CD4-positive, alpha-beta T cell (primary cell): ENCODE results near the gene HES2. TPM values are rescaled to one million over a fixed set of nuclear protein-coding genes. Genes with fewer than 3 reads are reported as not detected.
"Not testable (repeated sequence)": the region's sequence is repeated elsewhere in the genome, so short reads cannot be mapped to it uniquely, and the experiment has no call there.

Experiments used
- ATAC-seq: fragments of 200-7000 bp; cut with Tn5 transposase; one replicate; pipeline ENCODE4 v1.10.0; 2022; ENCODE audit warnings: mild to moderate bottlenecking; ENCODE audit not compliant: poor library complexity
- CTCF ChIA-PET: fragments of 350-600 bp; sonication (Branson Sonifier 250); formaldehyde crosslinking; loops from one replicate; lab custom pipeline; 2021; ENCODE audit warnings: antibody characterized with exemption, inconsistent platforms; lab: Charles Lee
- POLR2A ChIA-PET: fragments of 350-600 bp; sonication (Branson Sonifier 250); formaldehyde crosslinking; loops from one replicate; lab custom pipeline; 2021; ENCODE audit warnings: antibody characterized with exemption, inconsistent platforms; lab: Charles Lee
- DNase-seq, 14 experiments: peaks; one replicate each; pipeline ENCODE4 v3.0.0-alpha.2; 2013 to 2020; ENCODE audit warnings: mixed read lengths in 2 of 14
- H3K27ac ChIP-seq, 2 donors: one replicate each; pipeline versions ENCODE4 v1.5.1 to v1.7.0; 2013; ENCODE audit warnings: low read length in 2 of 2, low read depth in 1 of 2, mild to moderate bottlenecking in 1 of 2
- H3K27me3 ChIP-seq, 2 experiments: 1 replicate in 1 of 2; 2 replicates in 1 of 2; pipeline versions ENCODE4 v1.6.1 to v1.7.0; 2013; ENCODE audit warnings: low read length in 2 of 2, control low read depth in 1 of 2, mild to moderate bottlenecking in 1 of 2, moderate library complexity in 1 of 2; ENCODE audit not compliant: insufficient read depth in 2 of 2, control insufficient read depth in 1 of 2
- H3K36me3 ChIP-seq: one replicate; pipeline ENCODE4 v1.6.1; 2013; ENCODE audit warnings: low read length, control low read depth; ENCODE audit not compliant: insufficient read depth
- H3K4me1 ChIP-seq: one replicate; pipeline ENCODE4 v1.6.1; 2013; ENCODE audit warnings: low read length, control low read depth; ENCODE audit not compliant: insufficient read depth
- H3K4me3 ChIP-seq: one replicate; pipeline ENCODE4 v1.5.1; 2013; ENCODE audit warnings: mild to moderate bottlenecking, low read length, moderate library complexity
- H3K9me3 ChIP-seq, 2 experiments: 1 replicate in 1 of 2; 2 replicates in 1 of 2; pipeline versions ENCODE4 v1.6.1 to v1.7.0; 2013; ENCODE audit warnings: low read length in 2 of 2, mild to moderate bottlenecking in 2 of 2, control low read depth in 1 of 2, moderate library complexity in 1 of 2; ENCODE audit not compliant: control insufficient read depth in 1 of 2, insufficient read depth in 1 of 2
- H3K27ac Mint-ChIP-seq: one replicate; pipeline ENCODE4 v1.8.0; 2020; ENCODE audit warnings: mixed read lengths
- H3K27me3 Mint-ChIP-seq: one replicate; pipeline ENCODE4 v1.8.0; 2021; ENCODE audit warnings: mixed read lengths
- H3K36me3 Mint-ChIP-seq: one replicate; pipeline ENCODE4 v1.8.0; 2021; ENCODE audit warnings: low read depth, mixed read lengths
- H3K4me1 Mint-ChIP-seq: one replicate; pipeline ENCODE4 v1.8.0; 2021; ENCODE audit warnings: low read depth, mixed read lengths
- H3K4me3 Mint-ChIP-seq: one replicate; pipeline ENCODE4 v1.8.0; 2020; ENCODE audit warnings: mild to moderate bottlenecking, mixed read lengths
- H3K9me3 Mint-ChIP-seq: one replicate; pipeline ENCODE4 v1.8.0; 2020; ENCODE audit warnings: mixed read lengths
- CTCF ChIP-seq: fragments of 200-600 bp; IDR thresholded peaks from one replicate; pipeline ENCODE4 v1.8.0; 2022; ENCODE audit warnings: antibody characterized with exemption, mild to moderate bottlenecking
- intact Hi-C, 2 experiments: fragments of 100-400 bp; cut with DNase I in 1 of 2; cut with micrococcal nuclease in 1 of 2; formaldehyde crosslinking; loops; one replicate each; pipeline versions ENCODE4 v1.15.1 to v1.9.0; 2023 to 2025; cut with DNase I, micrococcal nuclease
- total RNA-seq, 174 experiments: library from RNA in 2 of 174; stranded (reverse) in 2 of 174; gene quantifications; one replicate each; pipeline ENCODE4 v1.2.3 and lab custom pipeline; 2021 to 2026

HES2 gene
- total RNA-seq, 2 experiments from 2014 or later, result not detected

- DNase-seq, ATAC-seq, H3K4me3 ChIP-seq, H3K4me1 Mint-ChIP-seq, H3K4me3 Mint-ChIP-seq, H3K27ac Mint-ChIP-seq, H3K9me3 ChIP-seq, H3K36me3 ChIP-seq, POLR2A ChIA-PET, H3K4me1 ChIP-seq, H3K27ac ChIP-seq, H3K9me3 Mint-ChIP-seq, CTCF ChIA-PET, H3K36me3 Mint-ChIP-seq: not testable (repeated sequence)
- peaks cover 15 to 17% of the 10 kb centered on the region in 2 experiments for H3K27me3 ChIP-seq
- H3K27me3 Mint-ChIP-seq, result peaks cover 32% of the 10 kb centered on the region
- intact Hi-C loops, result loop anchor here in 1 of 2 experiments (10.0 kb wide), 1 partner anchor 215 kb away; no protein-coding TSS in a partner anchor
Measured at GRCh38 chr1:6429660-6430411, 10.1 kb upstream of the HES2 start.

DNA sequence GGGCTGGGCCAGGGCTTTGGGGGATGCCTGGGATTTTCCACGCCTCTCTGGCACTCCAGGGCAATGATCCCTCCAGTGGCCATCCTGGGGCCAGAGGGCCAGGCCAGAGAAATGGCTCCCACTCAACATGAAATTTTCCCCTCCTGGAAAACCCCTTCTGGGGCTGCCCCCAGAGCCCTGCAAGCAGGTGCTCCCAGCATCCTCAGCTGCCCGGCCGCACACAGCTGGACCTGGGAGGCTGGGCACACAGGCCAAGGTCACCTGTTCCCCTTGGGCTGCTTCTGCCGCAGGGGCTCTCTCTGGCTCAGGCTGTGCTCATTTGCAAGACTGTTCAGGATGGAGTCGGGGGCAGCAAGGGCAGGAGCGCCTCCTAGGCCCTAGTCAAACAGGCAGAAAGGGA is 8.7 kb upstream of the HES2 start:
- H3K36me3 Mint-ChIP-seq, H3K4me1 Mint-ChIP-seq, H3K4me3 ChIP-seq, POLR2A ChIA-PET, CTCF ChIA-PET, H3K27ac Mint-ChIP-seq, H3K36me3 ChIP-seq, ATAC-seq, H3K4me3 Mint-ChIP-seq, H3K27ac ChIP-seq, H3K9me3 ChIP-seq, H3K9me3 Mint-ChIP-seq, DNase-seq: not testable (repeated sequence)
- intact Hi-C loops, result loop anchor here in 1 of 2 experiments (10.0 kb wide), 1 partner anchor 216 kb away; no protein-coding TSS in a partner anchor
- H3K27me3 Mint-ChIP-seq, result peaks cover 34% of the 10 kb centered on the region
- Histone ChIP-seq H3K4me1 (peaks cover 18% of the 10 kb centered on the region), H3K27me3 (peaks cover 25 to 27% of the 10 kb centered on the region in 2 experiments)

DNA sequence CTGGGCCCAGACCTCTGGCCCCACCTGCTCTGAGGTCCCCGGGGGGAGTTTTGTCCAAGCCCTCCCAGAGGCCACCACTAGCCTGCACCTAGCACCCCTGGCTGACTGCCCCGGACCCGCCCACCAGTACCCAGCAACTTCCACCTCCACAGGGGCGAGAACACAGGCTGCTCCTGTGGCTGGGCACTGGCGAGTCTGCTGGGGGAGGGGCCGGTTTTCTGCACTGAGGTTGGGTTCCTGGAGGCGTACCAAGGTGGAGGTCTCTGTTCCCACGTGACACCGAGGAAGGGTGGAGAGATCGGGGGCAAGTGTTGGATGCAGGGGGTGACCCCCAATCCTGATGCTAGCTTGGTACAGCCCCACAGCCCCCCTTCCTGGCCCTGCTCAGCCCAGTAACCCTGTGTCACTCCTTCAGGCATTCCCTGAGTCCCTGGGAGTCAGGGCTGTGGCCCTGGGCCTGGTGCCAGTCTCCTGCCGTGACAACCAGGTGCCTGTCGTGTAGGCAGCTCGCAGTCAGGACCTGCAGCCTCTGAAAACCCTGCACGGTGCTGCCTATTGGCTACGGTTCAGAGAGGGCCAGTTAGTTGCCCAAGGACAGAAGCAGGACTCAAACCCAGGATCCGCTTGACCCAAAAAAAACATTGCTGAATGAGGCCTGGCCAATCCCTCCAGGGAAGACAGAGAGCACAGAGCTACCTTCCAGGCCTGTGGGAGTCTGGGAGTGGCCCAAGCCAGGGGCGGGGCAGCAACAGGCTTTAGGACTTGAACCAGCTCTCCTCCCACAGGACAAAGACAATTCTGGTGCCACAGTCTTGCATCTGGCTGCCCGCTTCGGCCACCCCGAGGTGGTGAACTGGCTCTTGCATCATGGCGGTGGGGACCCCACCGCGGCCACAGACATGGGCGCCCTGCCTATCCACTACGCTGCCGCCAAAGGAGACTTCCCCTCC is 8.0 kb upstream of the HES2 start:
- H3K27me3 ChIP-seq, result peaks cover 32 to 33% of the 10 kb centered on the region in 2 experiments
- H3K36me3 ChIP-seq, result no peaks in the 10 kb centered on the region
- ChIA-PET CTCF (no interaction called here), POLR2A (no interaction called here)
- no peak overlapping the region for H3K27ac ChIP-seq
- no peak overlapping the region for H3K4me3 ChIP-seq
- H3K4me1 ChIP-seq, result peaks cover 23% of the 10 kb centered on the region
- ATAC-seq (no peak), DNase-seq (peak in 1 of 14 experiments; percentile 11)
- no peak for TF ChIP-seq CTCF
- Mint-ChIP-seq H3K4me1 (peaks cover 13% of the 10 kb centered on the region), H3K36me3 (no peaks in the 10 kb centered on the region), H3K9me3 (no peaks in the 10 kb centered on the region), H3K27me3 (peaks cover 40% of the 10 kb centered on the region), H3K27ac (no peak overlapping the region), H3K4me3 (no peak overlapping the region)
- intact Hi-C loops, result loop anchor here in 1 of 2 experiments (10.0 kb wide), 1 partner anchor 217 kb away; no protein-coding TSS in a partner anchor
- H3K9me3 ChIP-seq, result peaks cover 0 to 9% of the 10 kb centered on the region in 2 experiments
